ENCODE measurements around the gene NGB. TPM values are rescaled to one million over a fixed set of nuclear protein-coding genes. Genes with fewer than 3 reads are reported as not detected.
A peak's percentile ranks its signal among the peaks of the same experiment; 100 is the strongest.
"Not testable (repeated sequence)": the region's sequence is repeated elsewhere in the genome, so short reads cannot be mapped to it uniquely, and the experiment has no call there.

NGB gene
- total RNA-seq, 2 donors from 2014 or later: not detected

DNA sequence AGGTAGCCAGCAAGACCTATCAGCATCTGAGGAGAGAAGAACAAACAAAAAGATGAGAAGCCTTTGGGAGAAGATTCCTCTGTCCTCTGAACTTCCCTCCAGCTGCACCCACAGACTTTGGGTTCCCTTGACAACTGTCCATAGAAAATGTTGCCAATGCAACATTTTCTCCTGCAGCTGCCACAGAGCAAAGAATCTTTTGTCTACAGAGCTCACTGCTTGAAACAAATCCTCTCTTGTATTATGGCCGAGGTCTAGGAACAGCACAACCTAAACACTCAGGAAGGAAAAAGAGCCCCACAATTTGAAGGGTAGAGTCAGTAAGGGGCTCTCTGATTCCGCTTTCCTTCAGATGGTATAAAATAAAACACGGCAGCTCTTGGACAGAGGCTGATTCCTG, 35.4 kb upstream of the NGB start:
- H3K9me3 Mint-ChIP-seq: no peaks in the 10 kb centered on the region
- H3K4me1 Mint-ChIP-seq: peaks cover 19% of the 10 kb centered on the region
- H3K27me3 Mint-ChIP-seq: no peaks in the 10 kb centered on the region
- ATAC-seq (replicated peaks): no peak
- peak overlapping the region; percentile 39 for H3K27ac Mint-ChIP-seq
- H3K4me3 Mint-ChIP-seq: no peak overlapping the region
- H3K36me3 Mint-ChIP-seq (ENCODE audit: low read depth): peaks cover 8% of the 10 kb centered on the region

DNA sequence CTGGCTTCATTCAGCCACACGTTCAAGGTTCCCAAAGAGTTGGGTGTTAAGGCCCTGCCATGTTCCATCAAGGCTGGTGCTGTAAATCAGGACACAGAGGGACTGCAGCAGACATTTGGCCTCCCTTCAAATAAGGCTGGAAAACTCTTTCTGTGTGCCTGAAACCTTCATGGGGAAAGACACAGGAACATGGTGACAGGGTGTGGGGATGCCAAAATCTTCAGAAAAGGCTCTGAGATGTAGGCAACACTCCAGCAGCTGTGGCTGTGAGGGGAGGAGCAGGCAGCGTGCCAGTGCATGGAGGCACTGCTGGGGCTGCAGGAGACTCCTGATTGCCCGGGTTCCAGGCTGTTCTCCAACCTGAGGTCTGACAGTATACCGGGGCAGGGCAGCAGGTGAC, 34.7 kb upstream of the NGB start:
- Mint-ChIP-seq H3K9me3 (no peaks in the 10 kb centered on the region), H3K4me1 (peaks cover 19% of the 10 kb centered on the region), H3K36me3 (ENCODE audit: low read depth) (peaks cover 8% of the 10 kb centered on the region), H3K27me3 (no peaks in the 10 kb centered on the region), H3K4me3 (no peak overlapping the region), H3K27ac (peak overlapping the region; percentile 39)
- ATAC-seq (replicated peaks): no peak

- Mint-ChIP-seq H3K4me3 (peak overlapping the region; percentile 68), H3K27me3 (no peaks in the 10 kb centered on the region), H3K4me1 (peaks cover 19% of the 10 kb centered on the region), H3K9me3 (no peaks in the 10 kb centered on the region), H3K36me3 (ENCODE audit: low read depth) (peaks cover 10% of the 10 kb centered on the region), H3K27ac (peak overlapping the region; percentile 97)
- ATAC-seq (replicated peaks): peak; percentile 79
Observed at GRCh38 chr14:77303417-77304156, 32.6 kb upstream of the NGB start.

DNA sequence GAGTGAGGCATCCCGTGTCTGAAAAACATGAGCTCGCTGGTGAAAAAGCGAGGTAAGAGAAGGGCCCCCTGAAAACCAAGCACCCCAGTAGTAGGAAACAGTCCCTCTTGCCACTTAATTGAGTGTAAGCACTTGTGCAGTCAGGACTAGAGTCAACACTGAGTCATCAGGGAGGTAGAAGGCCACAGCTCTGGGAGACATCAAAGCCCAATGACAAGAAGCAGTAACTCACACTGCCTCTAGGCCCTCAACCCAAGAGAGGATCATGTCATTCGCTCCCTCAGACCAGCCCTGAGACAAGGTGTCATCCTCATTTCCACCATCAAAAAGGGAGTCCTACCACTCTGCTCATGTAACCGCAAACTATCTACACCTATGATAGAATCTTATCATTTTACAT, 31.9 kb upstream of the NGB start:
- Mint-ChIP-seq H3K4me1 (peaks cover 19% of the 10 kb centered on the region), H3K27me3 (no peaks in the 10 kb centered on the region), H3K27ac (peak overlapping the region; percentile 97), H3K36me3 (ENCODE audit: low read depth) (peaks cover 16% of the 10 kb centered on the region), H3K4me3 (peak overlapping the region; percentile 68), H3K9me3 (no peaks in the 10 kb centered on the region)
- ATAC-seq (replicated peaks): peak; percentile 90

- no peak overlapping the region for H3K4me3 Mint-ChIP-seq
- H3K9me3 Mint-ChIP-seq: no peaks in the 10 kb centered on the region
- H3K4me1 Mint-ChIP-seq: peaks cover 19% of the 10 kb centered on the region
- no peak overlapping the region for H3K27ac Mint-ChIP-seq
- ATAC-seq (replicated peaks): no peak
- peaks cover 22% of the 10 kb centered on the region for H3K36me3 Mint-ChIP-seq (ENCODE audit: low read depth)
- H3K27me3 Mint-ChIP-seq: no peaks in the 10 kb centered on the region
Observed at GRCh38 chr14:77301103-77301502, 30.1 kb upstream of the NGB start.

- H3K4me1 Mint-ChIP-seq: peaks cover 17% of the 10 kb centered on the region
- H3K9me3 Mint-ChIP-seq: no peaks in the 10 kb centered on the region
- no peaks in the 10 kb centered on the region for H3K27me3 Mint-ChIP-seq
- no peak overlapping the region for H3K4me3 Mint-ChIP-seq
- H3K36me3 Mint-ChIP-seq (ENCODE audit: low read depth): peaks cover 22% of the 10 kb centered on the region
- H3K27ac Mint-ChIP-seq: no peak overlapping the region
- no peak for ATAC-seq (replicated peaks)
Observed at GRCh38 chr14:77299771-77300170, 28.8 kb upstream of the NGB start.

DNA sequence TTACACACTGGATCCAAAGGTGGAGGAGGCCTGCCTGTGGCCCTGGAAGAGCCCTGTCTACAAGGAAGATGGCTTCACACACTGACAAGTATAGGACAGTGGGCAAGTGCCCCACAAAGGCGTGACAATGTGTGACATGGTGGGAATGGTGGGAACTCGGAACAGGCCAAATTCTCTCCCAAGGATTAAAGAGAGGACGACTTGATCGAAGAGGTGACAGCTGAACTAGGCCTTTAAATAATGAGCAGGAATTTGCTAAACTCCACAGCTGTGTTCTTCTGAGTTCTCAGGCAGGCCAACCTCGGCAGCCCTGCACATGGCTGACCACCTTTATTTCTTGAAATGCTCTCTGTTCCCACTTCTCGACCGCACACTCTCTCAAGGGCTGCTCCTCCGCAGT, 25.9 kb upstream of the NGB start:
- ATAC-seq (replicated peaks): no peak
- H3K36me3 Mint-ChIP-seq (ENCODE audit: low read depth): peaks cover 14% of the 10 kb centered on the region
- H3K9me3 Mint-ChIP-seq: no peaks in the 10 kb centered on the region
- no peaks in the 10 kb centered on the region for H3K27me3 Mint-ChIP-seq
- no peak overlapping the region for H3K4me3 Mint-ChIP-seq
- H3K27ac Mint-ChIP-seq: peak overlapping the region; percentile 44
- no peaks in the 10 kb centered on the region for H3K4me1 Mint-ChIP-seq

GRCh38 chr14:77296155-77296554, 25.1 kb upstream of the NGB start:
- ATAC-seq (replicated peaks): no peak
- Mint-ChIP-seq H3K4me1 (no peaks in the 10 kb centered on the region), H3K4me3 (no peak overlapping the region), H3K36me3 (ENCODE audit: low read depth) (peaks cover 14% of the 10 kb centered on the region), H3K27ac (no peak overlapping the region), H3K9me3 (no peaks in the 10 kb centered on the region), H3K27me3 (no peaks in the 10 kb centered on the region)

DNA sequence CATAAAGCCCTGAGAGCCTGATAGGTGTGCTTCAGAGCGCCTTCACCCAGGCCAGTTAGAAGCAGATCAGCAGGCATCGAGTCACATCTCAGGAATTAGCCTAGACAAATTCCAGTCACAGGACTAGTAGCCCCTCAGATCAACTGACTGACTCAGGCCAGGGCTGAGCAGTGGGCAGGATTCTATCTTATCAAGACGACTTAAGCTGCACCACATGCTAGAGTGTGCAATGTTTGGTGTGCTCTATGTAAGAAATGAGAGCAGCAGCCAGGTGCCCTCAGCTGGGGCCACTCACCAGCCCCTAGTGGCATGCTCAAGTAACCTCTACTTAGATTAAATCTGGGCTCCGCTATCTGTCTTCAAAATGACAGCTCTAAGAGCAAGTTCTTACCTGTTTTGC, 19.7 kb upstream of the NGB start:
- ATAC-seq (replicated peaks): no peak
- H3K9me3 Mint-ChIP-seq: no peaks in the 10 kb centered on the region
- peaks cover 13% of the 10 kb centered on the region for H3K36me3 Mint-ChIP-seq (ENCODE audit: low read depth)

DNA sequence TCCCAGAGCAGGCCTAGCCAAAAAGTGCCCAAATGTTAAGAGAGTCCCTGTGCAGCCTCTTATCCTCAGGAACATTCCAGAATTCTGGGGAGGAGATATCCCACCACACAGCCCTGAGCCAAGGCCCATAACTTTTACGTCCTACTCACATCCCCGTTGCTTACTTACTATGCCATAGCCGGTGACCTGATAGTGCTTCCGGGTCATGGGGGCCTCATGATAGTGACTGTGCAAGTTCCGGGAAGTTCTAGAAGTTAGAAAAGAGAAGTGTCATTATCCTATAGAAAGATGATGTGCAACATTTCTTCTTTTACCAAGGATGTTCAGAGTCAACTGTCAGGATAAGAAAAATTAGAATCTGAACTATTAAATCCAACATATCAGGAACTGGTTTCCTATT, 15.6 kb upstream of the NGB start:
- Mint-ChIP-seq H3K9me3 (no peaks in the 10 kb centered on the region), H3K36me3 (ENCODE audit: low read depth) (peaks cover 39% of the 10 kb centered on the region), H3K27ac (no peak overlapping the region), H3K27me3 (no peaks in the 10 kb centered on the region), H3K4me3 (no peak overlapping the region), H3K4me1 (no peaks in the 10 kb centered on the region)
- no peak for ATAC-seq (replicated peaks)

More for the DNA sequence above, 19.7 kb upstream of the NGB start:
- Mint-ChIP-seq H3K4me1 (no peaks in the 10 kb centered on the region), H3K27me3 (no peaks in the 10 kb centered on the region), H3K27ac (no peak overlapping the region), H3K4me3 (no peak overlapping the region)

DNA sequence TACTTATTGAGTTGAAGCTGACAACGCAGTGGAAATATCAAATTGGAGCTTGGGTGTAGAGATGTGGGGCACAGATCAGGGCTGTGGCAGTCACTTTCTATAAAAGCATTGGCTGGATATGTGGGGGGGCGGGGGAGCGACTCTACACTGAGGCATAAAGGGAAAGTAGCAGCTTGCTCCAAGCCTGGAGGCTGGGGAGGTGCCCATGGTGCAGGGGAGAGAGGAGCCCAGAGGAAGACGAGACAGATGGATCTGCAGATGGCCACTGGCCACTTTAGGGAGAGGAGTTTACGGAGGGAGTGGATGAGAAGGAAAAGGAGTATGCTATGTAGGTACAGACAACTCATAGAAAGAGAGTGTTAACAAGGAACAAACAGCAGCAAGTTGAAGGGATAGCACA, 13.5 kb upstream of the NGB start:
- Mint-ChIP-seq H3K4me3 (no peak overlapping the region), H3K27ac (peak overlapping the region; percentile 2), H3K36me3 (ENCODE audit: low read depth) (peaks cover 40% of the 10 kb centered on the region), H3K4me1 (no peaks in the 10 kb centered on the region), H3K27me3 (no peaks in the 10 kb centered on the region), H3K9me3 (no peaks in the 10 kb centered on the region)
- ATAC-seq (replicated peaks): no peak

DNA sequence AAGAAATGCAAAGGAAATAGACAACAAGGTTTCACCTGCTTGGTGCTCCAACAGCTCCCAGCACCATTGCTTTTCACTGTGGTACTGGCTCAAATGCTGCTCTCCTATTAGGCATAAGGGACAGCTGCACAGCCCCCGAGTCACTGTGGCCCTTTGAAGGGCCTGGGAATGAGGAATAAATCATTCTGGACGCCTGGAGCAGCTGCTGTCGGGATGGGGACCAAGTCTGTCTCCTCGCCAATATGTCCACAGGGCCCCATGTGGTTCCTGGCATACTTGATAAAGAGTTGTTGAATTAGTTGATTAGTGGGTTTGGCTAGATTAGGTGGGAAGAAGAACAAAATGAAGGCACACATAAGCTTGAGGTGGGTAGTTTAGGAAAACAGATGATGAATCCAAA, 13.1 kb upstream of the NGB start:
- peak overlapping the region; percentile 2 for H3K27ac Mint-ChIP-seq
- H3K4me3 Mint-ChIP-seq: no peak overlapping the region
- H3K4me1 Mint-ChIP-seq: no peaks in the 10 kb centered on the region
- H3K9me3 Mint-ChIP-seq: no peaks in the 10 kb centered on the region
- ATAC-seq (replicated peaks): no peak
- no peaks in the 10 kb centered on the region for H3K27me3 Mint-ChIP-seq
- H3K36me3 Mint-ChIP-seq (ENCODE audit: low read depth): peaks cover 44% of the 10 kb centered on the region

DNA sequence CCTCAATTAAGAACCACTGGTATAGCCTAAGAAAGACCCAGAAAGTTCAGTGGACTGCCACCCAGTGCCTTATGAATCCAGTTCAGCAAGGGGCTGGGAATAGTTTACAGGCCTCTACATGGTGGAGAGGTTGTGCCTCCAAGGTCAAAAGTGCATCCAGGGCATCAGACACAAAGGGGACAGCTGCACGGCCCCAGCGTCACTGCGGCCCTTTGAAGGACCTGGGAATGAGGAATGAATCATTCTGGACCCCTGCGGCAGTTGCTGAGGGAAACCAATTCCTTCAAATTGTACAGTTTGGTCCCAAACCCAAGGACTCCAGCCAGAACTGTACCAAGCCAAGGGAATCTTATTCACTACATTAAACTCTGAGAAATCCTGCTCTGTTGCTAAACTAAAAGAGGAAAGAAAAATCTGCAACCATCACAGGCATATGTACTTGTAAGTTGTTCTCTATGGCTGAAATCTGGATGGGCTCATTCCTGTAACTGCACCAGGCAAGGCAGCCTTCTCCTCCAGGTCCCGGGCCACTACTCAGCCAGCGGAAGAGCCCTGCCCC, 10.9 kb upstream of the NGB start:
- no peaks in the 10 kb centered on the region for H3K9me3 Mint-ChIP-seq
- no peak overlapping the region for H3K27ac Mint-ChIP-seq
- H3K4me1 Mint-ChIP-seq: no peaks in the 10 kb centered on the region
- H3K4me3 Mint-ChIP-seq: no peak overlapping the region
- H3K27me3 Mint-ChIP-seq: no peaks in the 10 kb centered on the region
- H3K36me3 Mint-ChIP-seq (ENCODE audit: low read depth): peaks cover 46% of the 10 kb centered on the region
- ATAC-seq (replicated peaks): no peak

DNA sequence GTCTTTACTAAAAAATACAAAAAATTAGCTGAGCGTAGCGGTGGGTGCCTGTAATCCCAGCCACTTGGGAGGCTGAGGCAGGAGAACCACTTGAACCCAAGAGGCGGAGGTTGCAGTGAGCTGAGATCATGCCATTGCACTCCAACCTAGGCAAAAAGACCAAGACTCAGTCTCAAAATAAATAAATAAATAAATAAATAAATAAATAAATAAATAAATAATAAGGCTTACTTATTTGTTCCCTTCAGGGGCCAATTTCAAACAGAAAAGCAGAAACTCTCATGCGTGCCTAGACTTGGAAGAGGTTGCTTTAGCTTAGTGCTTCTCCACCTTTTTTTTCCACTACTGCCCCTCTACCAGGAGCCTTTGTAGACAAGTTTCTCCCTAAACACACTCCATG, 9.9 kb upstream of the NGB start:
- H3K27ac Mint-ChIP-seq; H3K4me3 Mint-ChIP-seq; ATAC-seq (replicated peaks); H3K4me1 Mint-ChIP-seq; H3K27me3 Mint-ChIP-seq; H3K9me3 Mint-ChIP-seq: not testable (repeated sequence)
- H3K36me3 Mint-ChIP-seq (ENCODE audit: low read depth): peaks cover 36% of the 10 kb centered on the region

DNA sequence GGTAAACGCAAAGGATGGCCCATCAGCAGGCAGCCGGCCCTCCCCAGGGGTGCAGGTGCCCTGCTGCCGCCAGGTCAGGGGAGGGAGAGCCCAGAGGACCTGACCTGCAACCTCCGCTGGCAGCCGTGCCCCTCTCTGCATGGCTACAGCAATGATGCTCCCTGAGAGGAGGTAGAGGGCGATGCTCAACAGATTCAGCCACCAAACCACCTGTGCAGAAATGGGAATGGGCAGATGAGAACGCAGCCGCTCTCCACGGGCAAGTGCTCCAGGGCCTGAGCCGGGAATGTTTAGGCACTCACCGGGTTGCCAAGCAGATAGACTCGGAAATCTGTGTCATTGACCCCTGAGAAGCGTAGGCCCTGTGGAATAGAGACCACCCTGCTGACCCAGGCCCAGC, 8.7 kb upstream of the NGB start:
- Mint-ChIP-seq H3K9me3 (no peaks in the 10 kb centered on the region), H3K36me3 (ENCODE audit: low read depth) (peaks cover 24% of the 10 kb centered on the region), H3K4me1 (no peaks in the 10 kb centered on the region), H3K27me3 (no peaks in the 10 kb centered on the region), H3K27ac (no peak overlapping the region), H3K4me3 (no peak overlapping the region)
- no peak for ATAC-seq (replicated peaks)
